H7 (cell line): ENCODE results near the gene SYNM. TPM values are rescaled to one million over a fixed set of nuclear protein-coding genes. Genes with fewer than 3 reads are reported as not detected.

ENCODE experiments used
- DNase-seq: peaks from one replicate; pipeline ENCODE4 v3.0.0; 2012
- H3K27me3 ChIP-seq: 2 replicates; pipeline ENCODE4 v1.6.0; 2011; ENCODE audit warnings: mild to moderate bottlenecking, low read length; ENCODE audit not compliant: control insufficient read depth, insufficient read depth
- H3K36me3 ChIP-seq: replicated peaks from 2 replicates; pipeline ENCODE4 v1.5.1; 2011; ENCODE audit warnings: low read length; ENCODE audit not compliant: control insufficient read depth, insufficient read depth
- H3K4me3 ChIP-seq: 2 replicates; pipeline ENCODE4 v1.5.1; 2011; ENCODE audit warnings: low read depth, mild to moderate bottlenecking, control low read depth, low read length, moderate library complexity; ENCODE audit not compliant: insufficient read depth
- total RNA-seq: library from RNA; depleted of rRNA; stranded (reverse); fragments of >200 nt; shearing (Covaris generic); gene quantifications from 2 replicates; pipeline ENCODE4 v1.2.3, GENCODE V29; 2014

The SYNM gene
- total RNA-seq, 1 experiment from 2014 or later, result 2.8 TPM

GRCh38 chr15:99096894-99097426 lies 7.9 kb upstream of the SYNM start:
- no peak overlapping the region for H3K4me3 ChIP-seq
- no peaks in the 10 kb centered on the region for H3K36me3 ChIP-seq
- no peak for DNase-seq
- peaks cover 18% of the 10 kb centered on the region for H3K27me3 ChIP-seq

DNA sequence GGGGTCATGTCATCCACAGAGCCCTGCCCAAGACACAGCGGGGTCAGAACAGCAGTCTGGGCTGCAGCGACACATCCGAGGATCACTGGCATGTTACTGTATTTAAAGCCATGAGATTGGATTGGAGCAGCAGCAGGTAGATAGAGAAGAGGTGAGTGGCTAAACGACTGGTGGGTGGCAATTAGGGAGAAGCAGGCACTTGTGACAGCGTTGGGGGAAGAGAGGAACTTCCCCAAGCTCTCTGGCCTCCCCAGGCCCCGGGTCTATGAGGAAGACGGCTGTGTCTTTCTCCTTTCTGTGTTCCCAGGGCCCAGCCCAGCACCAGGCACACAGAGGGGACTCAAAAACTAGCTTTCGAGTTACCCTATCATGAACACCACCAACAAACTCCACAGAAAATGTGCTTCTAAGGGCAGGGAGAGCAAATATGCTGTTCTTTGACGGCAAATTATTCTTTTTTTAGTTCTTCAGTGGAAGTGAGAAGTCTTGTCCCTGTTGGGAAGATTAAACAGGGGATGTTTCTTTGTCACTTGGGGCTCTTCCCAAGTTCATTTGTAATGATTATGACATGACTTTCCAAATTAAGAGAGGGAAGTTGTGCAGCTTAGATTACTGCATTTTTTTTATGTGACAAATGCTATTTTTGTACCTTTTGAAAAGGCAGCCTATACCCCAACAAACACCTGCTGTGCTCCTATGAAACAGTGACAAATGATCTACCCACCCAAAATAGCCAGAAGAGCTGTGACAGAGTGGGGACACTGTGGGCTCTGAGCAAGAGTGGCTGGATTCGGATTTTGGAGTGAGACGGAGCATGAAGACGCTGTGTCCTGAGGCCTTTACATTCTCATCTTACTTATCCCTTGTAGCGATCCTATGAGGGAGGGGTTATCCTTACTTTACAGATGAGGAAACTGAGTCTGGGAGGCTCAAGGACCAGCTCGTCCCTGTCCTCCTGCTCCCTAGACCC lies 7.2 kb upstream of the SYNM start:
- Histone ChIP-seq H3K36me3 (no peaks in the 10 kb centered on the region), H3K4me3 (no peak overlapping the region), H3K27me3 (peaks cover 18% of the 10 kb centered on the region)
- DNase-seq, result peak; percentile 3

DNA sequence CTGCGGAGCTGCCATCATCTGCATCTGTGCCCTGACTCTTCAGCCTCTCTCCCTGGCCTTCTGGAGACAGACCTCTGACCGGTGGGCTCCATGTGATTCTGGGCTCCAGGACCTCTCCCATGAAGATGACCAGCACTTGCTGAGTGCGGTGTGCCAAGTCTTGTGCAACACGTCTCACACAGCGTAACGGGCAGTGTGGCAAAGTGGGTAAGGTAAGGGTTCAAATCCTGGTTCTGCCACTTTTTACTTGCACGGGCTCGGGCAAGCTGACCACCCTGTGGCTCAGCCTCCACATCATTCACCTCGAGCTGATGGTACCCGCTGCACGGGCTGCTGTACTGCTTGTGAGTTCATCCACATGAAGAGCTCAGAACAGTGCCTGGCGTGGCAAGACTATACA lies 6.5 kb upstream of the SYNM start:
- Histone ChIP-seq H3K4me3 (no peak overlapping the region), H3K27me3 (peaks cover 18% of the 10 kb centered on the region), H3K36me3 (no peaks in the 10 kb centered on the region)
- peak; percentile 4 for DNase-seq

DNA sequence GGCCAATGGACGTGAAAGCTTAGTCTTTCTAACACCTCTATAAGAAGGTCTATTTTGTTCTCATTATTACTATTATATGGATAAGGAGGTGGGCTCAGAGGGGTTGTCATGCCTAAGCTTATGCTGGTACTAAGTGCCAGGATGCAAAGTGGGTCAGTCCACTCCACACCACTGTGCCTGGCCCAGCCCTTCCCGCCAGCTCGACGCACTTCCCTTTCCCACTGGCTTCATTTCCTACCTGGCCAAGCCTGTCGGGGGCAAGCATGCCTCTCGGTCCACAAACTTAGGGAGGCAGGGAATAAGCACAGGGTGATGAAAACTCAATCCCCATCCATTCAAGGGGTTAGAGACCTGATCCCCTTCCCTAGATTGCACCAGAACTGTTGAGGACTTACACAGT lies 5.9 kb upstream of the SYNM start:
- DNase-seq, result peak; percentile 6
- Histone ChIP-seq H3K4me3 (no peak overlapping the region), H3K27me3 (peaks cover 18% of the 10 kb centered on the region)

GRCh38 chr15:99099661-99100060 lies 5.2 kb upstream of the SYNM start:
- peak; percentile 32 for DNase-seq
- Histone ChIP-seq H3K4me3 (no peak overlapping the region), H3K36me3 (no peaks in the 10 kb centered on the region), H3K27me3 (peaks cover 18% of the 10 kb centered on the region)

More for the DNA sequence above, 5.9 kb upstream of the SYNM start:
- no peaks in the 10 kb centered on the region for H3K36me3 ChIP-seq

- peaks cover 23% of the 10 kb centered on the region for H3K27me3 ChIP-seq
- no peaks in the 10 kb centered on the region for H3K36me3 ChIP-seq
- DNase-seq, result peak; percentile 91
- H3K4me3 ChIP-seq, result peak overlapping the region; percentile 34
Measured at GRCh38 chr15:99100245-99101173, 4.4 kb upstream of the SYNM start.

DNA sequence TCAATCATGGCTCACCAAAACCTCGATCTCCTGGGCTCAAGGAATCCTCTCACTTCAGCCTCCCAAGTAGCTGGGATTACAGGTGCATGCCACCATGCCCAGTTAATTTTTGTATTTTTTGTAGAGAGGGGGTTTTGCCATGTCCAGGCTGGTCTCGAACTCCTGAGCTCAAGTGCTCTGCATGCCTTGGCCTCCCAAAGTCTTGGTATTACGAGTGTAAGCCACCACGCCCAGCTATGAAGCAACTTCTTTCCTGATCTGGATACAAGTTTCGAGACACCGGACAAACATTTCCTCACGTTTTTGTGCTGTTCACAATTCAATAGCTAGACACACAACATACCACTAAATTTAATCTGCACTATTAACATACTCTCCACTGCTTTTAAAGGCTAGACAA lies 3.4 kb upstream of the SYNM start:
- Histone ChIP-seq H3K4me3 (no peak overlapping the region), H3K27me3 (peaks cover 33% of the 10 kb centered on the region), H3K36me3 (no peaks in the 10 kb centered on the region)
- no peak for DNase-seq

- peaks cover 44% of the 10 kb centered on the region for H3K27me3 ChIP-seq
- no peaks in the 10 kb centered on the region for H3K36me3 ChIP-seq
- peak; percentile 34 for DNase-seq
- H3K4me3 ChIP-seq, result no peak overlapping the region
Measured at GRCh38 chr15:99102332-99103235, 2.3 kb upstream of the SYNM start.

- no peaks in the 10 kb centered on the region for H3K36me3 ChIP-seq
- no peak for DNase-seq
- peaks cover 44% of the 10 kb centered on the region for H3K27me3 ChIP-seq
- H3K4me3 ChIP-seq, result no peak overlapping the region
Measured at GRCh38 chr15:99103279-99103678, 1.6 kb upstream of the SYNM start.

DNA sequence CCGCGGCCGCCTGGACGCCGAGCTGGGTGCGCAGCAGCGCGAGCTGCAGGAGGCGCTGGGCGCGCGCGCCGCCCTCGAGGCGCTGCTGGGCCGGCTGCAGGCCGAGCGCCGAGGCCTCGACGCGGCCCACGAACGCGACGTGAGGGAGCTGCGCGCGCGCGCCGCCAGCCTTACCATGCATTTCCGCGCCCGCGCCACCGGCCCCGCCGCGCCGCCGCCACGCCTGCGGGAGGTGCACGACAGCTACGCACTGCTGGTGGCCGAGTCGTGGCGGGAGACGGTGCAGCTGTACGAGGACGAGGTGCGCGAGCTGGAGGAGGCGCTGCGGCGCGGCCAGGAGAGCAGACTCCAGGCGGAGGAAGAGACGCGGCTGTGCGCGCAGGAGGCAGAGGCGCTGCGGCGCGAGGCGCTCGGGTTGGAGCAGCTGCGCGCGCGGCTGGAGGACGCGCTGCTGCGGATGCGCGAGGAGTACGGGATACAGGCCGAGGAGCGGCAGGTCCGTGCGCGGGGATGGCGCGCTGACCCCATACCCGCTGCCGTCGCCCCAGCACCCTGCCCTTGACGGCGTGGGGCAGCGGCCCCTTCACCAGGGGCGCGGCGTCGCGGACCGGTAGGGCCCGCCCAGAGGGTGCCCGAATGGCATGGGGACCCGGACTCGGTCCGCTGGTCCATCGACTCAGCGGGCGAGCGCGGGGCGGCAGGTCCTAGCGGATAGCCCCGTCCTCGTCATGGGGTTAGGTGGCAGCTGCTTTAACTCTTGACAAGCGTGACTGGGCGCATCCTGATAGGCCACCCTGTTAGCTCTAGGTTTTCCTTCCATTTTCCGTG lies 848 bp downstream of the SYNM start:
- Histone ChIP-seq H3K4me3 (peak overlapping the region; percentile 57), H3K27me3 (peaks cover 26% of the 10 kb centered on the region), H3K36me3 (no peaks in the 10 kb centered on the region)
- DNase-seq, result peak; percentile 88

- Histone ChIP-seq H3K4me3 (peak overlapping the region; percentile 57; the same call in 1 of the 2 replicates), H3K27me3 (peaks cover 26% of the 10 kb centered on the region), H3K36me3 (no peaks in the 10 kb centered on the region)
- DNase-seq, result no peak
Measured at GRCh38 chr15:99106417-99107220, 1.7 kb downstream of the SYNM start.

DNA sequence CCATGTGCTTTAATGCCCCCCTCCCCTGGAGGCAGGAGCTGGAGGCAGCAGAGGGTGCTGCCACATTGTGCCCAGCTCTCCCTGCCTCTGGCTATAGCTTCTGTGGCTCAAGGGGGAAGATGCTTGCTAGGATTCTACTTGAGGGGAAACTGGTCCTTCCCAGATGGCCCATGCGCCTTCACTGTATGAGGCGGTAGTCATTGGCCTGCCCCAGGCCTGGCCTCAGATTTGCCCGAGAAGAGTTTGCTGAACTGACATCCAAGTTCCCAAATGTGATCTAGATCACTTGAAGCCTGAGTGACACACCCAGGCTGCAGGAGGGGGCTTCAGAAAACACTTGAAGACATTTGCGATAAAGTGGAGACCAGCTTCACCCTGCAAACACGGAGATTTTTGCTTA lies 4.1 kb downstream of the SYNM start:
- no peak for DNase-seq
- H3K27me3 ChIP-seq, result peaks cover 26% of the 10 kb centered on the region
- no peak overlapping the region for H3K4me3 ChIP-seq
- H3K36me3 ChIP-seq, result no peaks in the 10 kb centered on the region; the same call in 1 of the 2 replicates
